H1 (cell line): ENCODE data around the gene POU2F1. TPM values are rescaled to one million over a fixed set of nuclear protein-coding genes. Genes with fewer than 3 reads are reported as not detected.

Source experiments
- CTCF ChIA-PET: fragments of 300-600 bp; sonication (Branson Sonifier 250); formaldehyde crosslinking; loops from one replicate; lab custom pipeline; 2021; ENCODE audit not compliant: partially characterized antibody; lab: Charles Lee
- POLR2A ChIA-PET: fragments of 300-600 bp; sonication (Branson Sonifier 250); formaldehyde crosslinking; loops from one replicate; lab custom pipeline; 2021; ENCODE audit warnings: inconsistent platforms; ENCODE audit not compliant: partially characterized antibody; lab: Charles Lee
- DNase-seq, 2 experiments: peaks; one replicate each; pipeline versions ENCODE4 v3.0.0 to v3.0.0-alpha.2; 2010 to 2022; ENCODE audit warnings: low spot score in 2 of 2, low read depth in 1 of 2, mixed read lengths in 1 of 2
- FAIRE-seq: peaks from 2 replicates; lab custom pipeline; 2011; peaks lifted over from hg19 to GRCh38; lab: Jason Lieb, UNC
- H2AFZ ChIP-seq: 2 replicates; pipeline ENCODE4 v1.8.1; 2012; ENCODE audit warnings: low read length, inconsistent platforms
- H2AK5ac ChIP-seq: 2 replicates; pipeline ENCODE4 v1.6.1; 2013; ENCODE audit warnings: low read depth, low read length
- H2BK120ac ChIP-seq: replicated peaks from 2 replicates; pipeline ENCODE3; 2013; ENCODE audit warnings: low read depth, low read length, inconsistent platforms
- H2BK12ac ChIP-seq: 2 replicates; pipeline ENCODE4 v1.6.1; 2013; ENCODE audit warnings: low read depth, low read length
- H2BK15ac ChIP-seq: 2 replicates; pipeline ENCODE4 v1.6.1; 2013; ENCODE audit warnings: low read length
- H2BK20ac ChIP-seq: 2 replicates; pipeline ENCODE4 v1.6.1; 2013; ENCODE audit warnings: low read length
- H2BK5ac ChIP-seq: 2 replicates; pipeline ENCODE4 v1.6.1; 2013; ENCODE audit warnings: low read depth, low read length
- H3K14ac ChIP-seq: 2 replicates; pipeline ENCODE4 v1.6.1; 2013; ENCODE audit warnings: inconsistent platforms; ENCODE audit not compliant: insufficient read length
- H3K18ac ChIP-seq: 2 replicates; pipeline ENCODE4 v1.6.1; 2013; ENCODE audit warnings: low read length; ENCODE audit errors: extremely low read depth
- H3K23ac ChIP-seq: 2 replicates; pipeline ENCODE4 v1.6.1; 2013; ENCODE audit warnings: inconsistent platforms; ENCODE audit not compliant: insufficient read length
- H3K23me2 ChIP-seq: 2 replicates; pipeline ENCODE4 v1.6.1; 2013; ENCODE audit warnings: low read depth, low read length
- H3K27ac ChIP-seq: 2 replicates; pipeline ENCODE4 v1.6.1; 2011; ENCODE audit warnings: low read depth, low read length, inconsistent platforms
- H3K27me3 ChIP-seq, 4 experiments: replicated peaks in 1 of 4; 1 replicate in 1 of 4; 2 replicates in 3 of 4; pipeline versions ENCODE4 v1.6.1 to v1.8.1; 2011 to 2013; ENCODE audit warnings: low read length in 3 of 4, mild to moderate bottlenecking in 3 of 4, inconsistent platforms in 2 of 4, mixed read lengths in 2 of 4, moderate library complexity in 1 of 4; ENCODE audit not compliant: control insufficient read depth in 3 of 4, insufficient read depth in 3 of 4; ENCODE audit errors: extremely low read depth in 1 of 4
- H3K36me3 ChIP-seq, 4 experiments: 2 replicates each; pipeline versions ENCODE4 v1.6.1 to v1.8.1; 2011 to 2013; ENCODE audit warnings: mild to moderate bottlenecking in 4 of 4, low read length in 3 of 4, moderate library complexity in 2 of 4, control low read depth in 1 of 4, inconsistent platforms in 1 of 4; ENCODE audit not compliant: insufficient read depth in 4 of 4, control insufficient read depth in 2 of 4
- H3K4ac ChIP-seq: replicated peaks from 2 replicates; pipeline ENCODE3; 2013; ENCODE audit warnings: low read length, low read depth, mixed read lengths, inconsistent platforms; ENCODE audit not compliant: insufficient read length
- H3K4me1 ChIP-seq, 4 experiments: replicated peaks in 1 of 4; 1 replicate in 1 of 4; 2 replicates in 3 of 4; pipeline versions ENCODE4 v1.6.1 to v1.8.1; 2011 to 2013; ENCODE audit warnings: low read length in 3 of 4, inconsistent platforms in 2 of 4, mixed read lengths in 1 of 4; ENCODE audit not compliant: insufficient read depth in 4 of 4, control insufficient read depth in 3 of 4
- H3K4me2 ChIP-seq, 2 experiments: 2 replicates each; pipeline versions ENCODE4 v1.6.1 to v1.8.1; 2011 to 2013; ENCODE audit warnings: low read depth in 2 of 2, low read length in 2 of 2, control low read depth in 1 of 2, inconsistent platforms in 1 of 2, mild to moderate bottlenecking in 1 of 2; ENCODE audit not compliant: insufficient read depth in 1 of 2
- H3K4me3 ChIP-seq, 4 experiments: fragments of 200-600, 300-600 bp in 1 of 4; sonication (generic), shearing (Covaris generic), sonication (Bioruptor Twin) in 1 of 4; 2 replicates each; pipeline versions ENCODE4 v1.5.1 to v1.8.1; 2011 to 2016; ENCODE audit warnings: low read length in 4 of 4, low read depth in 3 of 4, control low read depth in 2 of 4, inconsistent platforms in 2 of 4, mild to moderate bottlenecking in 2 of 4, mixed read lengths in 1 of 4, moderate library complexity in 1 of 4; ENCODE audit not compliant: insufficient read depth in 2 of 4; ENCODE audit errors: extremely low read depth in 1 of 4
- H3K56ac ChIP-seq: replicated peaks from 2 replicates; pipeline ENCODE3; 2013; ENCODE audit warnings: low read depth, mild to moderate bottlenecking, mixed read lengths, low read length, inconsistent platforms; ENCODE audit not compliant: insufficient read length
- H3K79me1 ChIP-seq: 2 replicates; pipeline ENCODE4 v1.6.1; 2013; ENCODE audit warnings: low read depth, low read length, control low read depth
- H3K79me2 ChIP-seq, 2 experiments: 2 replicates each; pipeline versions ENCODE4 v1.6.1 to v1.8.1; 2012 to 2013; ENCODE audit warnings: low read length in 2 of 2, mild to moderate bottlenecking in 2 of 2, inconsistent platforms in 1 of 2; ENCODE audit not compliant: insufficient read depth in 2 of 2, control insufficient read depth in 1 of 2
- H3K9ac ChIP-seq, 4 experiments: replicated peaks in 1 of 4; 1 replicate in 1 of 4; 2 replicates in 3 of 4; pipeline versions ENCODE4 v1.6.1 to v1.8.1; 2011 to 2013; ENCODE audit warnings: low read depth in 3 of 4, low read length in 3 of 4, control low read depth in 2 of 4, mild to moderate bottlenecking in 2 of 4, moderate library complexity in 2 of 4, inconsistent platforms in 1 of 4; ENCODE audit errors: extremely low read depth in 1 of 4
- H3K9me3 ChIP-seq, 2 experiments: 2 replicates each; pipeline versions ENCODE4 v1.6.1 to v1.8.1; 2012 to 2013; ENCODE audit warnings: mild to moderate bottlenecking in 2 of 2, moderate library complexity in 2 of 2, control low read depth in 1 of 2, inconsistent platforms in 1 of 2, low read depth in 1 of 2, low read length in 1 of 2, mixed read lengths in 1 of 2; ENCODE audit not compliant: insufficient read depth in 2 of 2
- H4K20me1 ChIP-seq, 2 experiments: replicated peaks in 1 of 2; 2 replicates each; pipeline versions ENCODE3 to v1.8.1; 2011 to 2013; ENCODE audit warnings: inconsistent platforms in 2 of 2, low read length in 2 of 2, mild to moderate bottlenecking in 1 of 2; ENCODE audit not compliant: insufficient read depth in 2 of 2, control insufficient read depth in 1 of 2
- H4K5ac ChIP-seq: 2 replicates; pipeline ENCODE4 v1.6.1; 2013; ENCODE audit warnings: low read length, low read depth, mixed read lengths, inconsistent platforms; ENCODE audit not compliant: insufficient read length
- H4K8ac ChIP-seq: 2 replicates; pipeline ENCODE4 v1.8.0; 2013; ENCODE audit warnings: mild to moderate bottlenecking, moderate library complexity, low read length, inconsistent platforms; ENCODE audit not compliant: insufficient read depth; ENCODE audit errors: extremely low read depth
- H4K91ac ChIP-seq: replicated peaks from 2 replicates; pipeline ENCODE3; 2013; ENCODE audit warnings: low read length, mixed read lengths, inconsistent platforms; ENCODE audit not compliant: insufficient read length
- BACH1 ChIP-seq: IDR thresholded peaks from 2 replicates; pipeline ENCODE4 v1.6.1; 2012; ENCODE audit warnings: low read length, improper control_type of control experiment
- BRCA1 ChIP-seq: IDR thresholded peaks from 2 replicates; pipeline ENCODE4 v1.6.1; 2012; ENCODE audit warnings: low read depth, low read length, improper control_type of control experiment
- CBX5 ChIP-seq: fragments of 300-800, 300-1000 bp; sonication (generic); IDR thresholded peaks from 2 replicates; pipeline ENCODE4 v1.7.1; 2016; ENCODE audit warnings: antibody characterized with exemption, low read length, low read depth
- CEBPB ChIP-seq: IDR thresholded peaks from 2 replicates; pipeline ENCODE4 v1.6.1; 2012; ENCODE audit warnings: low read depth, low read length
- CTBP2 ChIP-seq: IDR thresholded peaks from 2 replicates; pipeline ENCODE4 v1.7.0; 2011; ENCODE audit warnings: borderline replicate concordance, mild to moderate bottlenecking, moderate library complexity, mixed read lengths, low read length; ENCODE audit not compliant: insufficient read depth, insufficient read length
- E2F6 ChIP-seq: IDR thresholded peaks from 2 replicates; pipeline ENCODE4 v1.6.1; 2012; ENCODE audit warnings: inconsistent platforms
- JUN ChIP-seq: IDR thresholded peaks from 2 replicates; pipeline ENCODE4 v1.6.1; 2011; ENCODE audit warnings: low read depth, mild to moderate bottlenecking, improper control_type of control experiment, low read length
- KDM5A ChIP-seq: fragments of 200-600 bp; IDR thresholded peaks from 2 replicates; pipeline ENCODE4 v1.7.1; 2012; ENCODE audit warnings: mild to moderate bottlenecking, low read length, inconsistent platforms, mixed read lengths
- NANOG ChIP-seq: IDR thresholded peaks from 2 replicates; pipeline ENCODE4 v1.6.1; 2011; ENCODE audit warnings: low read length, low read depth, mild to moderate bottlenecking, inconsistent platforms; ENCODE audit not compliant: insufficient read depth, poor library complexity, severe bottlenecking
- PHF8 ChIP-seq: fragments of 200-600 bp; sonication (generic); conservative IDR thresholded peaks from 2 replicates; pipeline ENCODE4 v1.7.1; 2012; ENCODE audit warnings: low read depth, mild to moderate bottlenecking, inconsistent platforms, low read length, moderate library complexity
- SIX5 ChIP-seq: IDR thresholded peaks from 2 replicates; pipeline ENCODE4 v1.6.1; 2011; ENCODE audit warnings: mild to moderate bottlenecking, low read depth, low read length
- SP4 ChIP-seq: IDR thresholded peaks from 2 replicates; pipeline ENCODE4 v1.6.1; 2012; ENCODE audit warnings: low read length, inconsistent platforms
- SUZ12 ChIP-seq: fragments of 200-600 bp; sonication (generic); IDR thresholded peaks from 2 replicates; pipeline ENCODE4 v1.6.1; 2012; ENCODE audit warnings: mild to moderate bottlenecking, inconsistent platforms, low read length, moderate library complexity, mixed read lengths
- TEAD4 ChIP-seq: IDR thresholded peaks from 2 replicates; pipeline ENCODE4 v1.6.1; 2012; ENCODE audit warnings: low read depth, low read length, inconsistent platforms, mixed read lengths
- polyA plus RNA-seq, 7 experiments: library from polyadenylated mRNA; depleted of rRNA in 3 of 7; stranded (reverse) in 5 of 7; unstranded in 2 of 7; fragments of >200 nt in 5 of 7; fragments of 200-250 nt in 2 of 7; gene quantifications; 1 replicate in 5 of 7; 2 replicates in 1 of 7; 4 replicates in 1 of 7; pipeline versions ENCODE4 v1.2.1 to v1.2.3, GENCODE V29; 2011 to 2013; ENCODE audit warnings: missing spikeins in 2 of 7, mixed read lengths in 2 of 7
- total RNA-seq: library from RNA; stranded (reverse); fragmentation: NEBNext Ultra II Directional; extraction: Animal tissue kit (Norgen Biotek cat#: 25700); gene quantifications from 2 replicates; pipeline ENCODE4 v1.2.1, GENCODE V29; 2021
- TF ChIP-seq, protein P1 (sequence below): IDR thresholded peaks from 2 replicates; pipeline ENCODE4 v1.6.1; 2012; ENCODE audit warnings: inconsistent platforms

The POU2F1 gene
- total and polyA plus RNA-seq, 2 of the 8 experiments (the other 6 are each of a cell fraction or from before 2014, with no cell fraction given), result 37.0 to 57.2 TPM

DNA sequence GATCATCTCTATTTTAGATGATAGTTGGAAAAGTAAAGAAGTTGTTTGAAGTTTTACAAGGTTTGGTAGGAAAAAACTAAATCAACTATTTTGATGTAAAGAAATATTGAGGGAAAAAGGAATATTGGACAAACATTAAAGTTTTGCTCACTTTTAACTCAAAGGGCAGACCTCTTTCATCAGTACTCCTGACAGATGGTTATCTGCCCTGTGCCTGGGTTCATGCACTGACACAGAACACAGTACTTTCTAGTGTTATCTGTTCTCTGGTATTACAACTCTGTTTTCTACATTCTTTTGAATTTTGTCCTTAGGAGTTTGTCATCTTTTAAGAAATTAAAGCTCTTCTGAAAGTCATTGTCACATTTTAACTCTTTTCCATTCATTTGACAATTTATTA is 118.7 kb downstream of the POU2F1 start:
- DNase-seq (no peak), FAIRE-seq (no peak)
- H3K4me2 ChIP-seq, result no peak overlapping the region
- H2BK5ac ChIP-seq, result no peak overlapping the region
- H3K27me3 ChIP-seq, result no peaks in the 10 kb centered on the region
- peaks cover 0 to under 1% of the 10 kb centered on the region in 2 experiments for H4K20me1 ChIP-seq
- no peak overlapping the region for H4K5ac ChIP-seq
- no peaks in the 10 kb centered on the region for H3K23me2 ChIP-seq
- H3K79me2 ChIP-seq, result peaks cover 0 to 28% of the 10 kb centered on the region in 2 experiments; a peak in 2 of 4 replicates
- no peak overlapping the region for H4K8ac ChIP-seq
- H3K79me1 ChIP-seq, result no peaks in the 10 kb centered on the region; the same call in 1 of the 2 replicates
- no peak overlapping the region for H4K91ac ChIP-seq
- ChIA-PET POLR2A (no interaction called here), CTCF (interaction anchor here (2.2 kb wide), 1 partner anchor 10 kb away, joined by 5 read pairs; no protein-coding TSS in a partner anchor)
- H2AFZ ChIP-seq, result no peak overlapping the region
- H2BK15ac ChIP-seq, result no peak overlapping the region
- no peak overlapping the region for H3K56ac ChIP-seq
- H3K4ac ChIP-seq, result no peak overlapping the region
- no peak overlapping the region for H2BK12ac ChIP-seq
- H3K9ac ChIP-seq, result no peak overlapping the region
- no peak overlapping the region for H3K4me3 ChIP-seq
- no peak overlapping the region for H3K18ac ChIP-seq
- H3K36me3 ChIP-seq, result peaks cover 0 to 12% (median 1%) of the 10 kb centered on the region in 4 experiments; a peak in 3 of 8 replicates
- H2AK5ac ChIP-seq, result no peak overlapping the region
- H3K9me3 ChIP-seq, result no peaks in the 10 kb centered on the region
- H3K27ac ChIP-seq, result no peak overlapping the region
- no peak overlapping the region for H2BK120ac ChIP-seq
- no peak overlapping the region for H3K23ac ChIP-seq
- no peak overlapping the region for H2BK20ac ChIP-seq
- no peak overlapping the region for H3K14ac ChIP-seq
- peaks cover 0 to 5% (median 0%) of the 10 kb centered on the region in 4 experiments; a peak in 1 of 7 replicates for H3K4me1 ChIP-seq
- TF ChIP-seq PHF8, result no peak
- TF ChIP-seq CBX5, result no peak
- no peak for TF ChIP-seq SUZ12
- no peak for TF ChIP-seq SP4
- TF ChIP-seq TEAD4, result no peak
- TF ChIP-seq NANOG, result no peak
- no peak for TF ChIP-seq BACH1
- TF ChIP-seq KDM5A, result no peak
- no peak for TF ChIP-seq SIX5
- no peak for TF ChIP-seq BRCA1
- no peak for TF ChIP-seq CTBP2
- no peak for TF ChIP-seq JUN
- TF ChIP-seq, protein P1, sequence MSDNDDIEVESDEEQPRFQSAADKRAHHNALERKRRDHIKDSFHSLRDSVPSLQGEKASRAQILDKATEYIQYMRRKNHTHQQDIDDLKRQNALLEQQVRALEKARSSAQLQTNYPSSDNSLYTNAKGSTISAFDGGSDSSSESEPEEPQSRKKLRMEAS, result no peak
- TF ChIP-seq E2F6, result no peak
- no peak for TF ChIP-seq CEBPB
